RWPE2 (cell line): Measurements from ENCODE around the gene MUC2.

ENCODE experiments used
- ATAC-seq: fragments of 200-7000 bp; cut with Tn5 transposase; 3 replicates; pipeline ENCODE4 v1.9.1; 2021; ENCODE audit warnings: low read depth
- DNase-seq: peaks from one replicate; pipeline ENCODE4 v3.0.0-alpha.2; 2020; ENCODE audit warnings: low spot score
- H3K27ac ChIP-seq: fragments of 450-650 bp; 2 replicates; pipeline ENCODE4 v1.5.1; 2017; ENCODE audit warnings: mild to moderate bottlenecking; ENCODE audit not compliant: poor library complexity, severe bottlenecking
- H3K27me3 ChIP-seq: fragments of 250-450 bp; sonication (Bioruptor Pico); 2 replicates; pipeline ENCODE4 v1.5.1; 2021; ENCODE audit warnings: mild to moderate bottlenecking, moderate library complexity; ENCODE audit not compliant: insufficient read depth, poor library complexity, severe bottlenecking
- H3K36me3 ChIP-seq: fragments of 250-450 bp; sonication (Bioruptor Pico); 2 replicates; pipeline ENCODE4 v1.5.1; 2020; ENCODE audit warnings: low read depth, mild to moderate bottlenecking, moderate library complexity
- H3K4me1 ChIP-seq: fragments of 250-450 bp; sonication (Bioruptor Pico); 2 replicates; pipeline ENCODE4 v1.5.1; 2021; ENCODE audit warnings: mild to moderate bottlenecking, moderate library complexity; ENCODE audit not compliant: insufficient read depth, poor library complexity, severe bottlenecking
- H3K4me3 ChIP-seq: fragments of 250-450 bp; sonication (Bioruptor Pico); 2 replicates; pipeline ENCODE4 v1.5.1; 2021; ENCODE audit warnings: mild to moderate bottlenecking, moderate library complexity; ENCODE audit not compliant: severe bottlenecking
- H3K9me3 ChIP-seq: fragments of 250-450 bp; sonication (Bioruptor Pico); 2 replicates; pipeline ENCODE4 v1.5.1; 2021; ENCODE audit warnings: mild to moderate bottlenecking, moderate library complexity; ENCODE audit not compliant: severe bottlenecking
- TF ChIP-seq, protein P1 (sequence below): fragments of 450-650 bp; IDR thresholded peaks from one replicate; pipeline ENCODE4 v1.5.1; 2017; ENCODE audit warnings: mild to moderate bottlenecking, moderate library complexity; ENCODE audit not compliant: poor library complexity, severe bottlenecking

Gene MUC2

DNA sequence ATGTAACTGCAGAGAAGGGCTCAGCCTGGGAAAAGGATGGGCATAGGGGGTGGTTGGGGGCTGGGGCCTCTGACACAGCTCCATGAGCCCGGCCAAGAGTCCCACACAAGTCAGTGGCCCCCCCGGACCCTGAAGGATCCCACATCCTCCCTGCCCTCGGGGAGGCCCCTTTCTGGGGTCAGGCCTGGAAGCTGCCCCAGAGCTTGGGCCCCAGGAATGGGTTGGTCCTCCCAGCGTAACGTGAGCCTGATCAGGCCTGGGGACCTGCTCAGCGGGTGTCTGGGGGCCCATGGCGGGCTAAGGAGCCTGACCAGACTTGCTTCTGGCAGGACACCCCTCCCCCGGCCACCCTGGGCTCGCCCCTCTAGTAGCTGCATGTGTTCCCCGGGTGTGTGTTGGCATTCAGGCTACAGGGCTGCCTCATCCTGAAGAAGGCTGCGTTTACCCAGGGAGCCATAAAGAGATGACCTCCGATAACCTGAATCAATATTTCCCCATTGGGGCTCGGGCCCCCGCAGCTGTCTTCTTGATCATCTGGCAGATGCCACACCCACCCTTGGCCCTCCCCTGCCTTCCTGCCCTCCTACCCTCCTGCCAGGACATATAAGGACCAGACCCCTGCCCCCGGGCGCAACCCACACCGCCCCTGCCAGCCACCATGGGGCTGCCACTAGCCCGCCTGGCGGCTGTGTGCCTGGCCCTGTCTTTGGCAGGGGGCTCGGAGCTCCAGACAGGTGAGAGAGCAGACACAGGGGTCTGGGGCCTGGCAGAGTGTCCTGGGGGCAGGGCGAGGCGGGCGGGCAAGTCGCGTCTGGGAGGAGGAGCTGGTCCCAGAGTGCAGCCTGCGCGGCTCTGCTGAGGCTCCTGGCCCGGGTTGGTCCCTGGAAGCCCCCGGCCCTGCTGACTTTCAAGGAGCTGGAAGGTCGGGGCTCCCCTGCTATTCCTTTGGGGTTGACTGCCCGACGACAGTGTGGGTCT, at the start of gene MUC2:
TSS of gene MUC2 (plus strand) at position 631 of the 978 bp plus-strand sequence.
- TF ChIP-seq, protein P1, sequence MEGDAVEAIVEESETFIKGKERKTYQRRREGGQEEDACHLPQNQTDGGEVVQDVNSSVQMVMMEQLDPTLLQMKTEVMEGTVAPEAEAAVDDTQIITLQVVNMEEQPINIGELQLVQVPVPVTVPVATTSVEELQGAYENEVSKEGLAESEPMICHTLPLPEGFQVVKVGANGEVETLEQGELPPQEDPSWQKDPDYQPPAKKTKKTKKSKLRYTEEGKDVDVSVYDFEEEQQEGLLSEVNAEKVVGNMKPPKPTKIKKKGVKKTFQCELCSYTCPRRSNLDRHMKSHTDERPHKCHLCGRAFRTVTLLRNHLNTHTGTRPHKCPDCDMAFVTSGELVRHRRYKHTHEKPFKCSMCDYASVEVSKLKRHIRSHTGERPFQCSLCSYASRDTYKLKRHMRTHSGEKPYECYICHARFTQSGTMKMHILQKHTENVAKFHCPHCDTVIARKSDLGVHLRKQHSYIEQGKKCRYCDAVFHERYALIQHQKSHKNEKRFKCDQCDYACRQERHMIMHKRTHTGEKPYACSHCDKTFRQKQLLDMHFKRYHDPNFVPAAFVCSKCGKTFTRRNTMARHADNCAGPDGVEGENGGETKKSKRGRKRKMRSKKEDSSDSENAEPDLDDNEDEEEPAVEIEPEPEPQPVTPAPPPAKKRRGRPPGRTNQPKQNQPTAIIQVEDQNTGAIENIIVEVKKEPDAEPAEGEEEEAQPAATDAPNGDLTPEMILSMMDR, result no peak
- peak within 1 kb of the TSS; percentile 14 for H3K27ac ChIP-seq
- DNase-seq, result peak; percentile 60
- no peaks in the 10 kb centered on the region for H3K27me3 ChIP-seq
- no peak within 1 kb of the TSS for H3K4me3 ChIP-seq
- peaks cover 16% of the 10 kb centered on the region for H3K4me1 ChIP-seq
- H3K36me3 ChIP-seq, result no peaks in the 10 kb centered on the region
- no peak for ATAC-seq
- H3K9me3 ChIP-seq, result no peaks in the 10 kb centered on the region

DNA sequence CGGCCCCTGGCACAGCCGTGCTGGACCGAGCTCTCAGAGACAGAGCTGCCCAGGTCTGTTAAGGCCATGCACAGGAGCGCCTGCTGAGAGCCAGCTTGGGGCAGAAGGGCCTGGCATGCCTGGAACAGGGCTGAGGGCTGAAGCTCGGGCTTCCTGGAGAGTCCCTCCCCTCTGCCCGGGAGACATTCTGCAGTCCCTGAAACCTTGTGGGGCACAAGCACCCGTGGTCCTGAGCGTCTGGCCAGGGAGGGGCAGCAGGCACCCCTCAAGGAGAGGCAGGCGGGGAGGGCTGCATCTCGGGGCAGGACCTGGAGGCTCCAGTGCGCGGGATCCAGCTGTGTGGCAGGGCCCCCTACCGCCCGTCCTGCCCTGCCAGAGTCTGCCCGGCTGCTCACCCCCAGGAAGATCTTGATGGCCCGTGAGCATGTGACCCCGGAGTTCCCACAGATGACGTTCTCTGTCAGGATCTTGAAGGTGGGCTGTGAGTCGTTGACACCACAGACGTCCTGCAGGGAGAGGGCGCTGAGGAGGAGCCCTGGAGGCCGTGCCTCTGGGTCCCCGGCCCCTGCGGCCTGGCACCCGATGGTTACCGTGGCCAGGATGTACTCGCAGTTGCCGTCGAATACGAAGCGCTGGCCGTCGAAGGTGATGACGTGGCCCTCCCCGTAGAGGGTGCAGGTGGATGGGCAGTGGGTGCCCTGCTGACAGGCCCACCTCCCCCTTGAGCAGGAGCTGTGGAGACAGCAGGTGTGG, 49.1 kb upstream of the MUC2 start:
- H3K27me3 ChIP-seq, result no peaks in the 10 kb centered on the region
- ATAC-seq, result 0 out of 3 replicates have a peak, but pooled peaks have one; percentile 4
- H3K36me3 ChIP-seq, result no peaks in the 10 kb centered on the region
- H3K9me3 ChIP-seq, result no peaks in the 10 kb centered on the region
- no peak for DNase-seq
- TF ChIP-seq, protein P1, result no peak
- no peak overlapping the region for H3K27ac ChIP-seq
- H3K4me3 ChIP-seq, result no peak overlapping the region
- H3K4me1 ChIP-seq, result no peaks in the 10 kb centered on the region

DNA sequence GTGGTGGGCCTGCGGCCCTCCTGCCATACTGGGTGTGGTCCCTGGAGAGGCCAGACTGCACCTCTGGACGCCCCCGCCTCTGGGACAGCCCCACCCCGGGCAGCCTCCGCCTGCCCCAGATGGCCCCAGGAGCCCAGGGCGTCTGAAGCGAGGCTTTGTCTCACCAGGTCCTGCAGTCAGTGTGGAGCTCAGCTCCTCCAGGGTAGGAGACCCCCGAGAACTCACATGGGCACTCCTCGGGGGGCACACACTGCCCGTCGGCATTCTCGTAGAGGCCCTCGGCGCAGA, 48.6 kb upstream of the MUC2 start:
- TF ChIP-seq, protein P1, result no peak
- no peak overlapping the region for H3K27ac ChIP-seq
- no peaks in the 10 kb centered on the region for H3K27me3 ChIP-seq
- no peaks in the 10 kb centered on the region for H3K36me3 ChIP-seq
- H3K4me3 ChIP-seq, result no peak overlapping the region
- ATAC-seq, result no peak
- no peaks in the 10 kb centered on the region for H3K4me1 ChIP-seq
- no peaks in the 10 kb centered on the region for H3K9me3 ChIP-seq
- DNase-seq, result no peak

DNA sequence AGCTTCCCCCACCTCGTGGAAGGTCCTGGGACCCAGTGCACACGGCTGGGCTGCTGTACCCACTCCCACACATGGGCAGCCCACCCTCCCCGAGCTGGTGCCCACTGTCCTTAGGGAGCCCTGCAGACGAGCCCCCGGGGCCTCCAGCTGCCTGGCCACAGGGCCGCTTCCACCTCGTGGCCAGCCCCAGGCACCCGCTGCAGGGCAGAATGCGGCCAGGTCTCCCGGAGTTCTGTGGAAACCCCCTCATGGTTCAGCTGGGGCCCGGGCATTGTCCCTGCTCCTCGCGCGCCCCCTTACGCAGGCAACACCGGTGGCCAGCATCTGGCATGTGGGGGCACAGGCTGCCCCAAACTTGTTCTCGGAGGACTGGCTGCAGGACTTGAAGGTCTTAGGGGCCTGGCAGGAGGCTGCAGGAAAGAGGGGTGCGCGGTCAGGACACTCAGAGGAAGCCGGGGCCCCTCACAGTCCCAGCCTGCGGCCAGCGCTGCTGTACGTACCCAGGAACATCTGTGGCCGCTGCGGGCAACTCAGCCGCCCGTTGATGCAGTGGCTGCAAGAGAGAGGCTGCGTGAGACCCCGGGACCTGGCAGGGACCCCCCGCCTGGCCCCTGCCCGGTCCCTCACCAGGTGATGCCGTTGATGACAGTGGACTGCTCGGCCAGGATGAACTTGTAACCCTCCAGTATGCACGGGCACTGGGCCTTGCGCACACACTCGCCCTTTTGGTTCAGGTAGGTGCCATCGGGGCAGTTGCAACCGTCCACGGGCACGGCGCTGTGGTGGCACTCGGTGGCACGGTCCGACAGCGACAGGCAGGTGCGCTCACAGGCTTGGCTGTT, 47.8 kb upstream of the MUC2 start:
- TF ChIP-seq, protein P1, result no peak
- no peaks in the 10 kb centered on the region for H3K36me3 ChIP-seq
- no peak; the same call in 2 of the 3 replicates for ATAC-seq
- DNase-seq, result no peak
- H3K4me3 ChIP-seq, result no peak overlapping the region
- H3K27ac ChIP-seq, result no peak overlapping the region
- H3K27me3 ChIP-seq, result no peaks in the 10 kb centered on the region
- no peaks in the 10 kb centered on the region for H3K9me3 ChIP-seq
- H3K4me1 ChIP-seq, result no peaks in the 10 kb centered on the region
